ENCODE measurements around the gene CCNI.

DNA sequence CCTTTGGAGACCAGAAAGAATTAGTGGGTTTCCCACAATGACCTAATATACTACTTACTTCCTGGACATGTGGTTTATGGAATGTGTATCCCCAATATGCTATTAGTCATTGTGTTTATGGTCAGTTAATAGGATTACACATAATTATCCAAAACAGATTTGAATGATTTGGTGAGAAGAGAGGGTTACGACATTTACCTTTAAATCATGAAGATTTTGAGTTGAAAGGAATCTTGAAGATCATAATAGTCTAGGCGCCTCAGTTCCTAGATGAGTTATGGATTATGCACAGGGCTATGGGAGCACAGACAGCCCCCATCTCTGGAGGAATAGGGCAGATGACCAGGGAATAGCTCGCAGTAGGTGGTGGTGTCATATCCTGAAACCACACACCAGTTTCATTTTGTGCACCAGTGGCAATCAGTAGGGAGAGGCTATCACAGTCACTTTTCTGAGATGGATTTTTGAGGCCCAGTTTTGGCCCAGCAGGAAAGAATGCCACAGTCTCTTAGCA, 64.9 kb downstream of the CCNI start:
- TF ChIP-seq GATA2 (IDR thresholded peaks at IDR 0.05; ENCODE audit: low read depth, low read length) (no peak), GATA3 (IDR thresholded peaks at IDR 0.05; ENCODE audit: low read depth, low read length) (no peak)
